ENCODE results near the gene ADARB2. TPM values are rescaled to one million over a fixed set of nuclear protein-coding genes. Genes with fewer than 3 reads are reported as not detected.

The ADARB2 gene
- total and polyA plus RNA-seq, 2 experiments from 2014 or later = 2.0 to 5.0 TPM

- TF ChIP-seq, protein P1, sequence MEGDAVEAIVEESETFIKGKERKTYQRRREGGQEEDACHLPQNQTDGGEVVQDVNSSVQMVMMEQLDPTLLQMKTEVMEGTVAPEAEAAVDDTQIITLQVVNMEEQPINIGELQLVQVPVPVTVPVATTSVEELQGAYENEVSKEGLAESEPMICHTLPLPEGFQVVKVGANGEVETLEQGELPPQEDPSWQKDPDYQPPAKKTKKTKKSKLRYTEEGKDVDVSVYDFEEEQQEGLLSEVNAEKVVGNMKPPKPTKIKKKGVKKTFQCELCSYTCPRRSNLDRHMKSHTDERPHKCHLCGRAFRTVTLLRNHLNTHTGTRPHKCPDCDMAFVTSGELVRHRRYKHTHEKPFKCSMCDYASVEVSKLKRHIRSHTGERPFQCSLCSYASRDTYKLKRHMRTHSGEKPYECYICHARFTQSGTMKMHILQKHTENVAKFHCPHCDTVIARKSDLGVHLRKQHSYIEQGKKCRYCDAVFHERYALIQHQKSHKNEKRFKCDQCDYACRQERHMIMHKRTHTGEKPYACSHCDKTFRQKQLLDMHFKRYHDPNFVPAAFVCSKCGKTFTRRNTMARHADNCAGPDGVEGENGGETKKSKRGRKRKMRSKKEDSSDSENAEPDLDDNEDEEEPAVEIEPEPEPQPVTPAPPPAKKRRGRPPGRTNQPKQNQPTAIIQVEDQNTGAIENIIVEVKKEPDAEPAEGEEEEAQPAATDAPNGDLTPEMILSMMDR (conservative IDR thresholded peaks at IDR 0.05; ENCODE audit: low read depth in 2 of 2) = no peak
- no peak for TF ChIP-seq CREB1 (CRISPR knock-in tag; IDR thresholded peaks at IDR 0.05; ENCODE audit: low read depth)
- TF ChIP-seq ZNF462 (CRISPR knock-in tag; IDR thresholded peaks at IDR 0.05) = no peak
- no peak for TF ChIP-seq JUNB (IDR thresholded peaks at IDR 0.05; ENCODE audit: unreplicated experiment)
- TF ChIP-seq NANOG (IDR thresholded peaks at IDR 0.05; ENCODE audit: borderline replicate concordance) = no peak
- TF ChIP-seq ZNF114 (CRISPR knock-in tag; IDR thresholded peaks at IDR 0.05) = no peak
Observed at GRCh38 chr10:1268831-1269230, 468.5 kb downstream of the ADARB2 start (continued).

GRCh38 chr10:1267568-1267967 lies 469.8 kb downstream of the ADARB2 start:
- peaks cover 10% of the 10 kb centered on the region for H3K4me1 Mint-ChIP-seq
- H3K4me1 ChIP-seq (ENCODE audit: insufficient read depth) = no peaks in the 10 kb centered on the region; the same call in 1 of the 2 replicates
- H3K36me3 Mint-ChIP-seq (ENCODE audit: low read depth) = no peaks in the 10 kb centered on the region
- H3K79me2 ChIP-seq (replicated peaks; ENCODE audit: insufficient read depth) = no peaks in the 10 kb centered on the region
- no peak overlapping the region for H3K27ac Mint-ChIP-seq
- no peaks in the 10 kb centered on the region for H3K27me3 ChIP-seq (ENCODE audit: insufficient read depth)
- H3K27ac ChIP-seq (ENCODE audit: low read depth) = no peak overlapping the region
- no peaks in the 10 kb centered on the region for H3K9me2 ChIP-seq (ENCODE audit: insufficient read depth)
- peak; percentile 16 for DNase-seq (ENCODE audit: low spot score)
- H3K4me3 ChIP-seq = no peak overlapping the region
- H3K36me3 ChIP-seq (ENCODE audit: insufficient read depth) = no peaks in the 10 kb centered on the region
- TF ChIP-seq CREB1 (CRISPR knock-in tag; IDR thresholded peaks at IDR 0.05; ENCODE audit: low read depth) (no peak), ZNF331 (CRISPR knock-in tag; IDR thresholded peaks at IDR 0.05; ENCODE audit: low read depth) (no peak)
- 0 out of 2 replicates have a peak overlapping the region, but pooled peaks have one; percentile 8 for H2AFZ ChIP-seq
- H3F3A ChIP-seq (replicated peaks; ENCODE audit: low read depth) = no peaks in the 10 kb centered on the region
- H3K4me2 ChIP-seq = no peak overlapping the region
- no peak overlapping the region for H3K4me3 Mint-ChIP-seq
- peak; percentile 70 for ATAC-seq
- no peaks in the 10 kb centered on the region for H4K20me1 ChIP-seq (replicated peaks; ENCODE audit: insufficient read depth)
- H3K27me3 Mint-ChIP-seq (ENCODE audit: insufficient read depth, low read depth, poor library complexity) = peaks cover 8% of the 10 kb centered on the region
- no peaks in the 10 kb centered on the region for H3K9me3 Mint-ChIP-seq
